Stimulated activated naive CD4-positive, alpha-beta T cell treated with Interleukin-2 at 50 U/mL for 16 hours (primary cell): ENCODE measurements around the gene RIPPLY3.
"Not testable (repeated sequence)": the region's sequence is repeated elsewhere in the genome, so short reads cannot be mapped to it uniquely, and the experiment has no call there.

ENCODE experiments used
- DNase-seq: peaks from one replicate; lab custom pipeline; 2025; lab: John Stamatoyannopoulos, UW

RIPPLY3 gene

GRCh38 chr21:37017951-37018679 lies 11.6 kb downstream of the RIPPLY3 start:
- no peak for DNase-seq

- no peak for DNase-seq
Measured at GRCh38 chr21:37026499-37026898, 20.0 kb downstream of the RIPPLY3 start.

- DNase-seq: no peak
Measured at GRCh38 chr21:37028570-37028969, 22.1 kb downstream of the RIPPLY3 start.

GRCh38 chr21:37030864-37031263 lies 24.4 kb downstream of the RIPPLY3 start:
- no peak for DNase-seq

- no peak for DNase-seq
Measured at GRCh38 chr21:37032293-37032692, 25.8 kb downstream of the RIPPLY3 start.

GRCh38 chr21:37032877-37033471 lies 26.5 kb downstream of the RIPPLY3 start:
- no peak for DNase-seq

GRCh38 chr21:37034394-37034793 lies 27.9 kb downstream of the RIPPLY3 start:
- DNase-seq: not testable (repeated sequence)

GRCh38 chr21:37036177-37036576 lies 29.7 kb downstream of the RIPPLY3 start:
- no peak for DNase-seq

GRCh38 chr21:37039411-37040075 lies 33.0 kb downstream of the RIPPLY3 start:
- DNase-seq: no peak

GRCh38 chr21:37040212-37040611 lies 33.7 kb downstream of the RIPPLY3 start:
- no peak for DNase-seq

GRCh38 chr21:37041706-37042271 lies 35.3 kb downstream of the RIPPLY3 start:
- no peak for DNase-seq

GRCh38 chr21:37043818-37044217 lies 37.3 kb downstream of the RIPPLY3 start:
- DNase-seq: no peak

- DNase-seq: no peak
Measured at GRCh38 chr21:37044643-37045042, 38.1 kb downstream of the RIPPLY3 start.

- DNase-seq: no peak
Measured at GRCh38 chr21:37045149-37045548, 38.6 kb downstream of the RIPPLY3 start.

- no peak for DNase-seq
Measured at GRCh38 chr21:37045556-37045955, 39.1 kb downstream of the RIPPLY3 start.

- DNase-seq: no peak
Measured at GRCh38 chr21:37047079-37047478, 40.6 kb downstream of the RIPPLY3 start.

GRCh38 chr21:37049741-37050140 lies 43.2 kb downstream of the RIPPLY3 start:
- not testable (repeated sequence) for DNase-seq

- DNase-seq: no peak
Measured at GRCh38 chr21:37055271-37055855, 48.9 kb downstream of the RIPPLY3 start.

- no peak for DNase-seq
Measured at GRCh38 chr21:37057614-37058013, 51.1 kb downstream of the RIPPLY3 start.

- no peak for DNase-seq
Measured at GRCh38 chr21:37058261-37058660, 51.8 kb downstream of the RIPPLY3 start.

GRCh38 chr21:37059181-37059580 lies 52.7 kb downstream of the RIPPLY3 start:
- no peak for DNase-seq

- DNase-seq: no peak
Measured at GRCh38 chr21:37060296-37060695, 53.8 kb downstream of the RIPPLY3 start.
